OCI-LY7 (cell line): ENCODE measurements around the gene UTP20.

Experiments used
- EZH2phosphoT487 ChIP-seq: fragments of 200-600 bp; sonication (generic); IDR thresholded peaks from 2 replicates; pipeline ENCODE4 v1.6.1; 2018; ENCODE audit warnings: low read depth, borderline replicate concordance, mild to moderate bottlenecking, mixed run types, antibody characterized with exemption, low read length, moderate library complexity, mixed read lengths
- TF ChIP-seq, protein P1 (sequence below): fragments of 200-600 bp; sonication (generic); conservative IDR thresholded peaks from 2 replicates; pipeline ENCODE4 v1.5.1; 2014; ENCODE audit warnings: mild to moderate bottlenecking, antibody characterized with exemption, low read length, moderate library complexity, mixed read lengths

DNA sequence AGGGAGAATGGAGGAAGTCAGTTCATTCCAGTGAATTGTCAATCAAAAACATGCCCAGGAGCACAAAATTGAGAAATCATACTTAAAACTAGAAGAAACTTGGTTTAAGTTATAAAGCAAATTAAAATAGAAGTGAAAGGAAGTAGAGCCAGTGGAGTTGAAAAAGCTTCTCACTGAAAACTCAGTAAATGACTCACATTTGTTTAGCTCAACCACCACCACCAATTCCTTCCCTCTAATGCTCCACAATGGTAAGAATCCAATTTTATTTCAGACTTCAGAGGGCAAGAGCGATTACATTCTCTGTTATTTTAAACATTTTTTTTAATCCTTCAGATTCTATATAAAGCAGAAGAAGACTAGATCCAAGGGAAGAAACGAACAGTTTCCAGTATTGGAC lies 19.4 kb downstream of the UTP20 start:
- TF ChIP-seq EZH2phosphoT487: no peak
- TF ChIP-seq, protein P1, sequence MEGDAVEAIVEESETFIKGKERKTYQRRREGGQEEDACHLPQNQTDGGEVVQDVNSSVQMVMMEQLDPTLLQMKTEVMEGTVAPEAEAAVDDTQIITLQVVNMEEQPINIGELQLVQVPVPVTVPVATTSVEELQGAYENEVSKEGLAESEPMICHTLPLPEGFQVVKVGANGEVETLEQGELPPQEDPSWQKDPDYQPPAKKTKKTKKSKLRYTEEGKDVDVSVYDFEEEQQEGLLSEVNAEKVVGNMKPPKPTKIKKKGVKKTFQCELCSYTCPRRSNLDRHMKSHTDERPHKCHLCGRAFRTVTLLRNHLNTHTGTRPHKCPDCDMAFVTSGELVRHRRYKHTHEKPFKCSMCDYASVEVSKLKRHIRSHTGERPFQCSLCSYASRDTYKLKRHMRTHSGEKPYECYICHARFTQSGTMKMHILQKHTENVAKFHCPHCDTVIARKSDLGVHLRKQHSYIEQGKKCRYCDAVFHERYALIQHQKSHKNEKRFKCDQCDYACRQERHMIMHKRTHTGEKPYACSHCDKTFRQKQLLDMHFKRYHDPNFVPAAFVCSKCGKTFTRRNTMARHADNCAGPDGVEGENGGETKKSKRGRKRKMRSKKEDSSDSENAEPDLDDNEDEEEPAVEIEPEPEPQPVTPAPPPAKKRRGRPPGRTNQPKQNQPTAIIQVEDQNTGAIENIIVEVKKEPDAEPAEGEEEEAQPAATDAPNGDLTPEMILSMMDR: no peak
